ENCODE results near the gene UQCRC1.

DNA sequence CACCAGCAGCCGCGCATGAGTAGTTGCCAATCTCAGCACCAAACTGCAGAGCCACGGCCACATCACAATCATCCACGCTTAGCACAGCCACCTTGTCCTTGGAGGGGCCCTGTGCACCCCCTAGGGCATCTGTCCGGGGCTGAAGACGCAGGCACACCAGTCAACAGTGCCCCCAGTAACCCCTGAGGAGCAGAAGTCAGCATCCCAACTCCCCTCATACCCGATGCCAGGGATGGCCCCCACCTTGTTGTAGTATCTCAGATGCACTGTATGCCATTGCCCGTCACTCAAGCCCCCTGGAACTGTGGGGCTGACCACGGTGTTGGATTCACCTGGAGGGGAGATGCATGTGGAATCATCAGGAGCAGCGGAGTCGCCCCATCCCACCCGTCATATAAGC lies 45.6 kb upstream of the UQCRC1 start:
- TF ChIP-seq, protein P1, sequence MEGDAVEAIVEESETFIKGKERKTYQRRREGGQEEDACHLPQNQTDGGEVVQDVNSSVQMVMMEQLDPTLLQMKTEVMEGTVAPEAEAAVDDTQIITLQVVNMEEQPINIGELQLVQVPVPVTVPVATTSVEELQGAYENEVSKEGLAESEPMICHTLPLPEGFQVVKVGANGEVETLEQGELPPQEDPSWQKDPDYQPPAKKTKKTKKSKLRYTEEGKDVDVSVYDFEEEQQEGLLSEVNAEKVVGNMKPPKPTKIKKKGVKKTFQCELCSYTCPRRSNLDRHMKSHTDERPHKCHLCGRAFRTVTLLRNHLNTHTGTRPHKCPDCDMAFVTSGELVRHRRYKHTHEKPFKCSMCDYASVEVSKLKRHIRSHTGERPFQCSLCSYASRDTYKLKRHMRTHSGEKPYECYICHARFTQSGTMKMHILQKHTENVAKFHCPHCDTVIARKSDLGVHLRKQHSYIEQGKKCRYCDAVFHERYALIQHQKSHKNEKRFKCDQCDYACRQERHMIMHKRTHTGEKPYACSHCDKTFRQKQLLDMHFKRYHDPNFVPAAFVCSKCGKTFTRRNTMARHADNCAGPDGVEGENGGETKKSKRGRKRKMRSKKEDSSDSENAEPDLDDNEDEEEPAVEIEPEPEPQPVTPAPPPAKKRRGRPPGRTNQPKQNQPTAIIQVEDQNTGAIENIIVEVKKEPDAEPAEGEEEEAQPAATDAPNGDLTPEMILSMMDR (IDR thresholded peaks at IDR 0.05), result no peak
- no peak for TF ChIP-seq EZH2 (IDR thresholded peaks at IDR 0.05; ENCODE audit: borderline replicate concordance, insufficient read depth, low read depth, low read length, poor library complexity, severe bottlenecking)
